Thyroid gland (tissue), 4 donors: ENCODE measurements around the gene RPL31. TPM values are rescaled to one million over a fixed set of nuclear protein-coding genes. Genes with fewer than 3 reads are reported as not detected.

Source experiments
- DNase-seq, 2 donors: peaks; one replicate each; pipeline ENCODE4 v3.0.0-alpha.2; 2019
- H3K27ac ChIP-seq, 3 donors: fragments of 200-600 bp; sonication (generic); 1 replicate in 2 of 3; 2 replicates in 1 of 3; pipeline ENCODE4 v1.5.1; 2016 to 2019; ENCODE audit warnings: mild to moderate bottlenecking in 1 of 3, moderate library complexity in 1 of 3
- H3K27me3 ChIP-seq: fragments of 200-600 bp; sonication (generic); one replicate; pipeline ENCODE4 v1.5.1; 2019
- H3K36me3 ChIP-seq, 2 donors: fragments of 200-600 bp; sonication (generic); one replicate each; pipeline ENCODE4 v1.5.1; 2016 to 2019
- H3K4me1 ChIP-seq, 2 donors: fragments of 200-600 bp; sonication (generic); one replicate each; pipeline ENCODE4 v1.5.1; 2017 to 2019
- H3K4me3 ChIP-seq, 3 donors: fragments of 200-600 bp; sonication (generic); replicated peaks in 1 of 3; 1 replicate in 2 of 3; 2 replicates in 1 of 3; pipeline ENCODE4 v1.5.1; 2016; ENCODE audit warnings: mild to moderate bottlenecking in 1 of 3
- H3K9me3 ChIP-seq: fragments of 200-600 bp; sonication (generic); one replicate; pipeline ENCODE4 v1.5.1; 2017
- CTCF ChIP-seq, 6 experiments: fragments of 200-600 bp in 3 of 6; fragments of 450-650 bp in 3 of 6; sonication (generic) in 3 of 6; IDR thresholded peaks; one replicate each; pipeline ENCODE4 v1.5.1; 2016 to 2019; ENCODE audit warnings: antibody characterized with exemption in 6 of 6, mild to moderate bottlenecking in 2 of 6, inconsistent platforms in 1 of 6, moderate library complexity in 1 of 6
- POLR2A ChIP-seq, 2 donors: fragments of 450-650 bp; IDR thresholded peaks; one replicate each; pipeline ENCODE4 v1.6.1; 2017; ENCODE audit warnings: antibody characterized with exemption in 2 of 2, mild to moderate bottlenecking in 2 of 2, moderate library complexity in 1 of 2
- WGBS, 2 donors: methylation state at CpG; one replicate each; pipeline ENCODE4 v1.1.5; 2017; 5-methylcytosine and 5-hydroxymethylcytosine counted together
- intact Hi-C: fragments of 100-400 bp; cut with DNase I; formaldehyde crosslinking; loops from one replicate; pipeline ENCODE4 v1.15.1; 2023
- total RNA-seq, 4 donors: library from RNA; depleted of rRNA; stranded (reverse); fragments of >200 nt; gene quantifications; one replicate each; pipeline ENCODE4 v1.2.3, GENCODE V29; 2016

The RPL31 gene
- total RNA-seq, 4 donors from 2014 or later = 216 to 1,406 (median 718) TPM

- Histone ChIP-seq H3K36me3 (peaks cover 37 to 62% of the 10 kb centered on the region in 2 donors), H3K4me3 (no peak overlapping the region), H3K4me1 (peaks cover 9 to 13% of the 10 kb centered on the region in 2 donors), H3K27me3 (no peaks in the 10 kb centered on the region), H3K27ac (no peak overlapping the region), H3K9me3 (no peaks in the 10 kb centered on the region)
- intact Hi-C loops = no loop called here
- TF ChIP-seq POLR2A (IDR thresholded peaks at IDR 0.05) = no peak
- TF ChIP-seq CTCF (IDR thresholded peaks at IDR 0.05) = no peak
- WGBS, 2 donors = 88% methylated on average over 4 of the region's 4 CpGs
- no peak for DNase-seq
Observed at GRCh38 chr2:101006065-101006715, 4.1 kb downstream of the RPL31 start.

GRCh38 chr2:101007415-101008345 is 5.6 kb downstream of the RPL31 start:
- intact Hi-C loops = no loop called here
- H3K27me3 ChIP-seq = no peaks in the 10 kb centered on the region
- H3K9me3 ChIP-seq = no peaks in the 10 kb centered on the region
- peaks cover 9% of the 10 kb centered on the region in 2 donors for H3K4me1 ChIP-seq
- H3K27ac ChIP-seq = no peak overlapping the region
- 79 to 82% methylated on average over 11 of the region's 11 CpGs for WGBS, 2 donors
- no peak for TF ChIP-seq POLR2A (IDR thresholded peaks at IDR 0.05)
- TF ChIP-seq CTCF (IDR thresholded peaks at IDR 0.05) = no peak
- H3K36me3 ChIP-seq = peaks cover 37 to 62% of the 10 kb centered on the region in 2 donors
- no peak for DNase-seq
- no peak overlapping the region for H3K4me3 ChIP-seq

- no peaks in the 10 kb centered on the region for H3K4me1 ChIP-seq
- WGBS, 2 donors = 86 to 92% methylated on average over 10 of the region's 10 CpGs
- H3K9me3 ChIP-seq = no peaks in the 10 kb centered on the region
- no peak for DNase-seq
- no peak for TF ChIP-seq CTCF (IDR thresholded peaks at IDR 0.05)
- no peak for TF ChIP-seq POLR2A (IDR thresholded peaks at IDR 0.05)
- intact Hi-C loops = loop anchor here (5.0 kb wide), 2 partner anchors 141 to 196 kb away; partner anchors contain the start of gene TBC1D8
- H3K27me3 ChIP-seq = no peaks in the 10 kb centered on the region
- no peak overlapping the region for H3K27ac ChIP-seq
- H3K4me3 ChIP-seq = no peak overlapping the region
- H3K36me3 ChIP-seq = peaks cover 14 to 35% of the 10 kb centered on the region in 2 donors
Observed at GRCh38 chr2:101011152-101011551, 9.1 kb downstream of the RPL31 start.

- intact Hi-C loops = loop anchor here (5.0 kb wide), 2 partner anchors 140 to 195 kb away; partner anchors contain the start of gene TBC1D8
- H3K36me3 ChIP-seq = peaks cover 4 to 24% of the 10 kb centered on the region in 2 donors
- DNase-seq = no peak
- H3K4me3 ChIP-seq = no peak overlapping the region
- TF ChIP-seq CTCF (IDR thresholded peaks at IDR 0.05) (no peak), POLR2A (IDR thresholded peaks at IDR 0.05) (no peak)
- no peaks in the 10 kb centered on the region for H3K4me1 ChIP-seq
- no peak overlapping the region for H3K27ac ChIP-seq
- H3K9me3 ChIP-seq = no peaks in the 10 kb centered on the region
- no peaks in the 10 kb centered on the region for H3K27me3 ChIP-seq
- 67 to 71% methylated on average over 8 of the region's 8 CpGs for whole genome bisulfite sequencing, 2 donors
Observed at GRCh38 chr2:101012054-101012705, 10.1 kb downstream of the RPL31 start.
